Stimulated activated CD8-positive, alpha-beta memory T cell treated with anti-CD3 and anti-CD28 coated beads, Interleukin-15, amount 100 ng/mL, for 24 hours (primary cell): ENCODE measurements around the gene VIPR2.

Experiments
- DNase-seq: peaks from one replicate; pipeline ENCODE4 v3.0.0-alpha.2; 2020; ENCODE audit warnings: low read depth

The VIPR2 gene

DNA sequence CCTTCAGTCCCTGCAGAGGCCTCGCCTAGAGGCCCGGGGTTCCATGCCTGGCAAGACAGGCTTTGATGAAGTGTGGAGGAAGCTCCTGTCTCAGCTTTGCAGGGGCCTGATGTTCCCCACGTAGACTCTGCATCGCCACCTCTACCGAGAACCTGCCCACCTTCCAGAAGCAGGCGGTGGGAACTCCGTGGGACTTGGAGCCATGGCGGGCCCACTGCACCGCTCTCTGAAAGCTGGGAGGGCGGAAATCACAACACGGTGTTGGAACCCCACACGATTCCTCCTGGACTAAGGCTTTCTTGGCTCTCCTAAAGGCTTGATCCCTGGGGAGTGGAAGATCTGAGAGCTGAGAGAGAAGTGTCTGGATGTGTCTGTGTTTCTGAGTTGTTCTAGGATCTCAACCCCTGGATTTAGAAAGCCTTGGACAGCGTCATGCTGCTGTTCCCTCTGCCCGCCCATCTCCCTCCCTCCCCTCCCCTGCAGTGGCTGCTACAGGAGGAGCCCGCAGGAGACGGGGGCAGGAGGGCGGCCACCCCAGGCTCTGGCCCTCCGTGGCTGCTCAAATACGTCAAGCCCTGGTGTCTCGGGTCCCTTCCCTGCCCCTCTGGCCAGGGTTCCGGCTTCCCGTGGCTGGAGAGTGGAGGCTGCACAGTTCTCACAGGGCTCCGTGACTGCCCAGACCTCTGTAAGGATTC, 79.7 kb downstream of the VIPR2 start:
- DNase-seq, result no peak

DNA sequence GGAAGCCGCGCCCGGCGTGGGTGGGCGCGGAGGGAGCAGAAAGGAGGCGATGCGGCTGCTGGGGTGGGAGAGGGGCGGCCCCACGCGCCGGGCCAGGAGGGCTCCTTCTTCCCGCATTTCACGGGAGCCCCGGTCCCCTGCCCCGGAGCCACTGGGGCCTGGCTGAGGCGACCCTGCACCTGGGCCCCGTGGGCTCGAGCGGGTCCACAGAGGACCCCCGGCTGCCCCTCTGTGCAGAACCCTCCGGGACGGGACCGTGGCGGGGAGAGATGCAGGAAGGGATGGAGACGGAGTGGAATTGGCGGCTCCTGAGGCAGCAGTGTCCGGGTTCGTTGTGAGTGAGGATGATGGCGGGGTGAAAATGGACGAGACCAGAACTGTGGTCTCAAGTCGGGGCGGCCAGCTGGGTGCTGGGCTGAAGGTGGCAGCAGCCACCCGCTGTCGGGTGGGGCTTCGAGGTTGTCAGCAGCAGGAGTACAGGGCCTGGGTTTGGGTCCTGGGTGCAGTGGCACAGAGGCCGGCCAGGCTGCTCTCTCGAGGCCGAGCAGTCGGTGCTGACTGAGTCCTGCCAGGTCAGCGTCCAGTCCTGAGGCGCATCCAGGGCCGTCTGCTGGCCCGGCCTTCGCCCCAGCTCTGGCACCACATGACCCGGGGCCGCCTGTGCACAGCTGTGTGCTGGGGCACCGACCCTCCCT, 80.4 kb downstream of the VIPR2 start:
- no peak for DNase-seq

GRCh38 chr7:159063046-159063840, 81.4 kb downstream of the VIPR2 start:
- no peak for DNase-seq

DNA sequence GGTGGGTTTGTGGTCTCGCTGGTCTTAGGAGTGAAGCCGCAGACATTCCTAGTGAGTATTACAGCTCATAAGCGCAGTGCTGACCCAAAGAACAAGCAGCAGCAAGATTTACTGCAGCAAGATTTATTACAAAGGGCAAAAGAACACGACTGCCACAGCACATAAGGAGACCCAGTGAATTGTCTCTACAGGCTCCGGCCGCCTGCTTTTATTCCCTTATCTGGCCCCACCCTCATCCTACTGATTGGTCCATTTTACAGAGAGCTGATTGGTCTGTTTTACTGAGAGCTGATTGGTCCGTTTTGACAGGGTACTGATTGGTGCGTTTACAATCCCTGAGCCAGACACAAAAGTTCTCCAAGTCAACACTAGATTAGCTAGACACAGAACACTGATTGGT, 82.1 kb downstream of the VIPR2 start:
- no peak for DNase-seq

- no peak for DNase-seq
Measured at GRCh38 chr7:159061674-159062212, 82.9 kb downstream of the VIPR2 start.

GRCh38 chr7:159061209-159061608, 83.5 kb downstream of the VIPR2 start:
- no peak for DNase-seq

GRCh38 chr7:159060440-159060839, 84.2 kb downstream of the VIPR2 start:
- DNase-seq, result no peak

GRCh38 chr7:159059629-159060028, 85.0 kb downstream of the VIPR2 start:
- no peak for DNase-seq

GRCh38 chr7:159057647-159058046, 87.0 kb downstream of the VIPR2 start:
- DNase-seq, result no peak

GRCh38 chr7:159056737-159057136, 87.9 kb downstream of the VIPR2 start:
- DNase-seq, result no peak

- no peak for DNase-seq
Measured at GRCh38 chr7:159051916-159052315, 92.8 kb downstream of the VIPR2 start.

DNA sequence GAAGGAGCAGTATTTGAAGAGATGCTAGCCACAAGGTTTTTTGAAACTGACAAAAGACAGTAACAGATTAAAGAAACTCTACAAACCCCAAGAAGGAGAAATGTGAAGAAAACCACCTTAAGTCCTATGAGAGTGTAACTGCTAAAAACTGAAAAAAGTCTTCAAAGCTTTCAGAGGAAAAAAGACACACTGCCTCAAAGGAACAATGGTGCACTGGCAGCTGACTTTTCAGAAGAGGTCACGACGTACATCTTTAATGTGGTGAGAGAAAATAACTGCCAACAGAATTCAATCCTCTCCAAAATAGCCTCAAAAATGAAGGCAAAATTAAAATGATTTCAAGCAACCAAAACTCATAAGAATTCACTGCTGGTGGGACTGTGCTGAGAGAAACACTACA, 94.0 kb downstream of the VIPR2 start:
- DNase-seq, result no peak

DNA sequence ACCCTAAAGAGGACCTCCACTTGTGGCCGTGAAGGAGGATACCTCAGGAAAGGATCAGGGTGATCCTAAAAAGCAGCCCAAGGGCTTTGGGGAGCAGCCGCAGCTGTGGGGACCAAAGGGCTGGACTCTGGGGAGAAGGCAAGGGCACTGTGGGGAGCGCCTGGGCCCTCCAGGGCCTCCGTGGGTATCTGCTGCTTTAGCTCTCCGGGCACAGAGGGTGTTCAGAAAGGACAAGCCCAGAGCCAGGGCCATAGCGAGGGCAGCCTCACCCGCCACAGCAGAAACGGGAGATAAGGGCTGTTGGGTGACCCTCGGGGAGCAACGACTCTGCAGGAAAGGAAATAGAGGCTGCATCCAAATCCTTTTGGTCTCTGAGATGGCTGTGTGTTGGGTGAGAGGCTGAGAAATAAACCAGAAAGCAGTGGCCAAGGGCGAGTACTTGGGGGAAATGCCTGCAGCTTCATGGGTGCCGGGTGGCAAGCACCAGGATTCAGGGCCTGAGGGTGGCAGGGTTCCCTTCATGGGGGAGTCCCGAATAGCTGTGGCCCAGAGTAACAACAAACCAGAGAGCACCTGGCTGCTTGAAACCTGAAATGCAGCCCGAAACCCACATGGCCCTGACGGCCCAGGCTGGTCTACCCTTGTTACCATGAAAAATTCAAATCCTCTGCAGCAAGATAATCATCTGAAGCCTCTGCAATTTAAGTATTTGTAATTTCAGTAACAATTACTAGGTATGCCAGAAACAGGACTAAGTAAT, 95.2 kb downstream of the VIPR2 start:
- no peak for DNase-seq

DNA sequence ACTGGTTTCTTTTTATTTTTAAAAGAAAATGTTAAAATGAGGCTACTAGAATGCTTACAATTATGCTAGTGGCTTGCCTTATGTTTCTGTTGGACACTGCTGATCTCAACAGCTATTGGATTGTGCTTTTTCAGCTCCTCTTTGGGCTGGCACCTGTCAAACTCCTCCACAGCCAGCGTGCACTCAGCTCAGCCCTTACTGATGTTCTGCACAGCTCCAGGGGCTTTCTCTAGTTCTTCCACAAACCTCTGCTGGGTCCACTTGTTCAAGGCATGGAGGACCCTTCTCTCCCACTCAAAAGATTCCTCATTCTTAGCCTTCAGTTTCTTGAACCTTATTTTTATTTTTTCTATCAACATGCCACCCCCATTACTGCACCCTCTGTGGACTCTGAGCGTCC, 96.0 kb downstream of the VIPR2 start:
- DNase-seq, result no peak

- DNase-seq, result no peak
Measured at GRCh38 chr7:159047536-159047935, 97.1 kb downstream of the VIPR2 start.

GRCh38 chr7:159046300-159046699, 98.4 kb downstream of the VIPR2 start:
- no peak for DNase-seq

- DNase-seq, result no peak
Measured at GRCh38 chr7:159045839-159046238, 98.8 kb downstream of the VIPR2 start.

DNA sequence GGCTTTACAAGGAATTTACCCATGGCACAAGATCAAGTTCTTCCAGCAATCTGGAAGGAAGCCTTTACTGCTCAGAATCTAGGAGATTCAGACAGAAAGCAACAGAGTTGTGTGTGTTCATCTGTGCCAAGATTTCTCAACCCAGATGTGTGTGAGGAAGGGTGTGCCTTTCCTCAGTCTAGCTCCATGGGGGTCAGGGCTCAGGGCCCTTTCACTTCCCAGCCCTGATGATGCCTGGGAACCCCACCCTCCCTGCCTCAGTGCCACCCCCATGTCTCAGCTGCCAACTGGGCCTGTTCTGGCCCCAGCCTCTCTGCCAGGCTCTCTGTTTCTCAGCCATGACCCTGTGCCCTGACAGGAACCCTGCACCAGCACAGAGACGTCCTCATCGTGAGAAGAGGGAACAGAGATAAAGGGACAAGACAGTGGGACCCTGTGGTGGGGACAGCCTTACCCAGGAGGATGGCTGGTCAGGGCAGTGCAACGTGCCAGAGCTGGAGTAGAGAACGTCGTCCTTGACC, 102.0 kb downstream of the VIPR2 start:
- no peak for DNase-seq

DNA sequence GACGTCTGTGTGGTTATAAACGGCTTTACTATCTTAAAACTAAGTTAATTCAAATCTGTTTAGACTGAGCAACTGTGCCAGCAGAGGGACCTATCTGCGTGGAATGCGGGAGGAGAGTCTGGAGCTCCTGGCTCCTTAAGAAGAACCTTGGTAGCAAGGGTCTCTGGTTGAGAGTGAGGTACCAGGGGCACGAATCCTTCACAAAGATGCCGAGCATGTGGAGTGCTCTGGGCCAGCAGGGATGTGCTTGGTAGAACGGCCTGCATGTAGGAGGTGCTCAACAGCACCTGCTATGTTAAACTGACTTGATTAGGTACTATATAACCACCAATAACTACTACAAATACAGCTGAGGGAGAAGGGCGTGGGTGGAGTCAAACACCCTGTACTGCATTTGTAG, 102.6 kb downstream of the VIPR2 start:
- no peak for DNase-seq

DNA sequence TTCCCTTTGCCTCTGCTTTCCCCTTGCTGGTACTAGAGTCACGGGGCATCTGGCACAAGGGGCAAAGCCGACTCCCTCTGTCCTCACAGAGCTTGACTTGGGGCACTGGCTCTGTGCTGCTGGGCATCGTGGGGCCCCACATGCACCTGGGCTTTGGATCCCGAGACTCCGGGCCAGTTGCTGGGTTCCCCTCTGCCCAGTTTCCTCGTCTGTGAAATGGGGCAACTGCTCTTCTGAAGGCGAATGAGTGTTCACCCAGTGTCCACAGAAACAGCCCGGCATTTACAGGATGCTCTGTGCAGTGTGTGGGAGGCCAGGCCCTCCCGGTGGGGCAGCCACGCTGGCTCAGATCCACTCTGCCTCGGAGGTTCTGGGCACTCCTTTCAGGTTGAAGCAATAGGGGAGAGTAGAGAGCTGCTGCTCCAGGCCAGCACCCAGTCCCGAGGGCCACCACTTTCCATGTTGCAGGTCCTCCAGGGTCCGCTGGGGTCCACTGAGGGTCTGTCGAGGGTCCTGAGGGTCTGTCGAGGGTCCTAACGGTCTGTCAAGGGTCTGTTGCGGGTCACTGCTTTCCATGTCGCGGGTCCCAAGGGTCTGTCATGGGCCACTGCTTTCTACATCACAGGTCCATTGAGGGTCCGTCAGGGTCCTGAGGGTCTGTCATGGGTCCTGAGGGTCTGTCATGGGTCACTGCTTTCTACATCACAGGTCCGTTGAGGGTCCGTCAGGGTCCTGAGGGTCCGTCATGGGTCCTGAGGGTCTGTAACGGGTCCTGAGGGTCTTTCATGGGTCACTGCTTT, 103.6 kb downstream of the VIPR2 start:
- no peak for DNase-seq

GRCh38 chr7:159040146-159040545, 104.5 kb downstream of the VIPR2 start:
- no peak for DNase-seq
